Sigmoid colon (tissue), 7 donors: ENCODE data around the gene EIF3F. TPM values are rescaled to one million over a fixed set of nuclear protein-coding genes. Genes with fewer than 3 reads are reported as not detected.

Experiments used
- DNase-seq: peaks from one replicate; pipeline ENCODE4 v3.0.0-alpha.2; 2019
- H3K27ac ChIP-seq, 4 donors: fragments of 200-600 bp; sonication (generic); one replicate each; pipeline ENCODE4 v1.5.1; 2016 to 2019; ENCODE audit warnings: mild to moderate bottlenecking in 1 of 4
- H3K27me3 ChIP-seq, 3 donors: fragments of 200-600 bp; sonication (generic); one replicate each; pipeline ENCODE4 v1.5.1; 2019; ENCODE audit warnings: mild to moderate bottlenecking in 1 of 3
- H3K36me3 ChIP-seq, 4 donors: fragments of 200-600 bp; sonication (generic); one replicate each; pipeline ENCODE4 v1.5.1; 2016 to 2019
- H3K4me1 ChIP-seq, 4 donors: fragments of 200-600 bp; sonication (generic); one replicate each; pipeline ENCODE4 v1.5.1; 2017 to 2019
- H3K4me3 ChIP-seq, 4 donors: fragments of 200-600 bp; sonication (generic); one replicate each; pipeline ENCODE4 v1.5.1; 2017 to 2019; ENCODE audit warnings: mild to moderate bottlenecking in 2 of 4, moderate library complexity in 1 of 4
- H3K9me3 ChIP-seq, 4 donors: fragments of 200-600 bp in 3 of 4; sonication (generic) in 3 of 4; one replicate each; pipeline versions ENCODE4 v1.5.1 to v1.6.1; 2013 to 2019
- EP300 ChIP-seq, 4 donors: sonication (generic); formaldehyde crosslinking; IDR thresholded peaks; one replicate each; pipeline ENCODE4 v1.6.1; 2017; ENCODE audit warnings: antibody characterized with exemption in 4 of 4
- POLR2A ChIP-seq, 2 donors: fragments of 450-650 bp; IDR thresholded peaks; one replicate each; pipeline ENCODE4 v1.6.1; 2016; ENCODE audit warnings: antibody characterized with exemption in 2 of 2, mild to moderate bottlenecking in 2 of 2, moderate library complexity in 2 of 2
- POLR2AphosphoS5 ChIP-seq, 4 donors: sonication (generic); formaldehyde crosslinking; IDR thresholded peaks; one replicate each; pipeline ENCODE4 v1.6.1; 2017; ENCODE audit warnings: antibody characterized with exemption in 4 of 4
- WGBS, 2 donors: extraction: QIAGEN DNeasy Blood & Tissue Kit; methylation state at CpG; one replicate each; pipeline ENCODE4 v1.1.7; 2013; 5-methylcytosine and 5-hydroxymethylcytosine counted together
- intact Hi-C: fragments of 100-400 bp; cut with DNase I; formaldehyde crosslinking; loops from one replicate; pipeline ENCODE4 v1.15.1; 2023
- polyA plus RNA-seq, 3 donors: library from polyadenylated mRNA; stranded (reverse); fragments of 200-250 nt; gene quantifications; one replicate each; pipeline ENCODE4 v1.2.3, GENCODE V29; 2013
- total RNA-seq, 4 donors: library from RNA; depleted of rRNA; stranded (reverse); fragments of >200 nt; gene quantifications; one replicate each; pipeline ENCODE4 v1.1.0, GENCODE V29; 2016
- TF ChIP-seq, protein P1 (sequence below), 4 experiments: fragments of 450-650 bp in 3 of 4; fragments of 200-600 bp in 1 of 4; IDR thresholded peaks; one replicate each; pipeline ENCODE4 v1.5.1; 2016 to 2019; ENCODE audit warnings: antibody characterized with exemption in 4 of 4, mild to moderate bottlenecking in 3 of 4, moderate library complexity in 2 of 4
- donor health status: healthy with polysubstance abuse.
- donor health status: Bipolar disorder and iron deficiency.
- donor health status: healthy.

The EIF3F gene
- total and polyA plus RNA-seq, 7 donors, result 192 to 540 (median 233) TPM

DNA sequence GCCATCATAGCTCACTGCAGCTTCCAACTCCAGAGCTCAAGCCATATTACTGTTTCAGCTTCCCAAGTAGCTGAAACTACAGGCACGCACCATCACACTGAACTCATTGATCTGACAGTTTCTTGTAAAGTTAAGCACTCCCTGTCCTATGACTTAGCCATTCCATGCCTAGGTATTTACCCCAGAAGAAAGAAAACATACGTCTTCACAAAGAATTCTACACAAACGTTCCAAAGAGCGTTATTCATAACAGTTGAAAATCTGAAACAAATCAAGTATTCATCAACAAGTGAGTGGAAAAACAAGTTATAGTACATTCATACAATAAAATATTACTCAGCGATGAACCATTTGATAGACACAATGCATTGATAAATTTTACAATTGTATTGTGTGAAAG lies 14.1 kb upstream of the EIF3F start:
- no peak overlapping the region for H3K27ac ChIP-seq
- WGBS, 2 donors, result 87 to 89% methylated on average over 5 of the region's 5 CpGs

DNA sequence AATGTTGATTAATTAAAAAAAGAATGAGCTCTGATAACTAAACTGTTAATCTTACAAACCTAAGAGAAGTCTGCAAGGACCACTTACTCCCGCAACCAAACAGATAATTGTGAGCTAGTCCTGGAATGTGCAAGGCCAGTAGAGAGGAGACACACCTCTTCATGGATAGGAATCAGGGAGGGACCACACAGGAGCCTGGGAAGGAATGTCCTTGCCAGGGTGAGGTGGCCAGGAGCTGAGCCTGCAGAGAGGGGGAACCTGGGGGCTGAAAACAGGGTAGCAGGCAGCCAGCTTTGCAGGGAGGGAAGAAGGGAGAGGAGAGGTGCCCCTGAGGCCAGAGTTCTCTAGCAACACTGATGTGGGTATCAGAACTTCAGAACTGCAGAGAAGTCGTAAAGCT lies 12.5 kb upstream of the EIF3F start:
- Histone ChIP-seq H3K4me1 (no peaks in the 10 kb centered on the region), H3K9me3 (no peaks in the 10 kb centered on the region), H3K36me3 (no peaks in the 10 kb centered on the region), H3K4me3 (no peak overlapping the region), H3K27me3 (no peaks in the 10 kb centered on the region), H3K27ac (no peak overlapping the region)
- TF ChIP-seq, protein P1, sequence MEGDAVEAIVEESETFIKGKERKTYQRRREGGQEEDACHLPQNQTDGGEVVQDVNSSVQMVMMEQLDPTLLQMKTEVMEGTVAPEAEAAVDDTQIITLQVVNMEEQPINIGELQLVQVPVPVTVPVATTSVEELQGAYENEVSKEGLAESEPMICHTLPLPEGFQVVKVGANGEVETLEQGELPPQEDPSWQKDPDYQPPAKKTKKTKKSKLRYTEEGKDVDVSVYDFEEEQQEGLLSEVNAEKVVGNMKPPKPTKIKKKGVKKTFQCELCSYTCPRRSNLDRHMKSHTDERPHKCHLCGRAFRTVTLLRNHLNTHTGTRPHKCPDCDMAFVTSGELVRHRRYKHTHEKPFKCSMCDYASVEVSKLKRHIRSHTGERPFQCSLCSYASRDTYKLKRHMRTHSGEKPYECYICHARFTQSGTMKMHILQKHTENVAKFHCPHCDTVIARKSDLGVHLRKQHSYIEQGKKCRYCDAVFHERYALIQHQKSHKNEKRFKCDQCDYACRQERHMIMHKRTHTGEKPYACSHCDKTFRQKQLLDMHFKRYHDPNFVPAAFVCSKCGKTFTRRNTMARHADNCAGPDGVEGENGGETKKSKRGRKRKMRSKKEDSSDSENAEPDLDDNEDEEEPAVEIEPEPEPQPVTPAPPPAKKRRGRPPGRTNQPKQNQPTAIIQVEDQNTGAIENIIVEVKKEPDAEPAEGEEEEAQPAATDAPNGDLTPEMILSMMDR (IDR thresholded peaks at IDR 0.05), result no peak
- TF ChIP-seq POLR2A (IDR thresholded peaks at IDR 0.05), result no peak
- TF ChIP-seq POLR2AphosphoS5 (IDR thresholded peaks at IDR 0.05), result no peak
- TF ChIP-seq EP300 (IDR thresholded peaks at IDR 0.05), result no peak
- no peak for DNase-seq
- intact Hi-C loops, result no loop called here
- 83 to 92% methylated on average over 2 of the region's 2 CpGs for WGBS, 2 donors

More for the DNA sequence above, 14.1 kb upstream of the EIF3F start:
- H3K4me3 ChIP-seq, result no peak overlapping the region
- H3K27me3 ChIP-seq, result no peaks in the 10 kb centered on the region
- intact Hi-C loops, result no loop called here
- no peaks in the 10 kb centered on the region for H3K4me1 ChIP-seq
- no peaks in the 10 kb centered on the region for H3K9me3 ChIP-seq
- DNase-seq, result no peak
- H3K36me3 ChIP-seq, result no peaks in the 10 kb centered on the region
- TF ChIP-seq POLR2A (IDR thresholded peaks at IDR 0.05), result no peak
- TF ChIP-seq EP300 (IDR thresholded peaks at IDR 0.05), result no peak
- no peak for TF ChIP-seq POLR2AphosphoS5 (IDR thresholded peaks at IDR 0.05)
- TF ChIP-seq, protein P1 (IDR thresholded peaks at IDR 0.05), result no peak

DNA sequence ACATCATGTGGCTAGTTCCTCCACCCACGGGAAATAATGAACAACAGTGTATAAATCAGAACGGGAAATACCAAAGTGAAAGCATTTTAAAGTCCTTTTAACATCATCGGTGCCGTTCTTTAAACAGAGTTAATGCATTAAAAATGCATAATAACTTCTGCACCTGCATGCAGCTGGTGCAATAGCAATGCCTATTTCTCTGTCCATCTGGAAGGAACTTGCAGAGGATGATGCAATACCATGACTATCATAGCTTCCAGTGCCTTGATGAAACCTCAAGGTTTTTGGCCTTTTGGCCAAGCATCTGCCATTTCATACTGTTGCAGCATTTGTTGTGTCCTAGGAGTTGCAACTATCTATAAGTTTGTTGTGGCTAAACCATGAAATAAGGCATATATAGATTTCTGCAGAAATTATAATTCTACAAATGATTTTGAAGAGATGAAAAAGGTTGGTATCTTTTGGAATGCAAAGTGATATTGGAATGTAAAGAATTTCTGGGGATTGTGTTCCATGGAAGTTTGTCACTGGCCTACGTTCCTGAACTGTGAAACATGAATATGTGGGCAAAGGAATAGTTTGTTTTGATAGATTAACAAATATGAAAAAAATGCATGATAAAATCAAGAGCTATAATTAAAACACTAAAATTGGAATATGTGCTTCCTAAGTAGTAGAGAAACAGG lies 9.8 kb upstream of the EIF3F start:
- no peak overlapping the region for H3K4me3 ChIP-seq

DNA sequence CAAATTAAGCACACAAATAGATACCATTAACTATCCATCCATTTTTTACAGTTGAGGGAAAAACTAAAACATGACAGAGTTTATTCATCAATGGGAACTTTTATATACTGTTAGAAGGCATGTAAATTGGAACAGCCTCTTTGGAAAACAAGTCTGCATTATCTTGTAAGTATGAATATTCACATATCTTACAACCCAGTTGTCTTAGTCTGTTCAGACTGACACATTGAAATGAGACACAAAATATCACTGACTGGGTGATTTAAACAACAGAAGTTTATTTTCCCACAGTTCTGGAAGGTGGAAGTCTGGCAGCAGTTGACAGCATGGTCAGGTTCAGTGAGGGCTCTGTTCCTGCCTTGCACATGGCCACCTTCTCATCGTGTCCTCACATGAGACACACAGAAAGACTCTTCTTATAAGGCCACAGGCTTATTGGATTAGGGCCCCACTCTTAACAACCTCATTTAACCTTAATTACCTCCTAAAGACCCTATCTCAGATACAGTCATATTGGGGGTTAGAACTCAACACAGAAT lies 5.4 kb upstream of the EIF3F start:
- no peaks in the 10 kb centered on the region for H3K36me3 ChIP-seq
- H3K27ac ChIP-seq, result no peak overlapping the region
- WGBS, 2 donors, result 70 to 71% methylated on average over 1 of the region's 1 CpG
- H3K9me3 ChIP-seq, result no peaks in the 10 kb centered on the region
- TF ChIP-seq EP300 (IDR thresholded peaks at IDR 0.05) (no peak), POLR2AphosphoS5 (IDR thresholded peaks at IDR 0.05) (no peak), POLR2A (IDR thresholded peaks at IDR 0.05) (no peak)
- TF ChIP-seq, protein P1 (IDR thresholded peaks at IDR 0.05), result no peak
- DNase-seq, result no peak
- peaks cover 0 to 7% (median 0%) of the 10 kb centered on the region in 4 donors for H3K4me1 ChIP-seq
- intact Hi-C loops, result no loop called here
- no peak overlapping the region for H3K4me3 ChIP-seq
- H3K27me3 ChIP-seq, result no peaks in the 10 kb centered on the region

More for the DNA sequence above, 9.8 kb upstream of the EIF3F start:
- Histone ChIP-seq H3K4me1 (no peaks in the 10 kb centered on the region), H3K36me3 (no peaks in the 10 kb centered on the region), H3K27ac (no peak overlapping the region), H3K27me3 (no peaks in the 10 kb centered on the region), H3K9me3 (no peaks in the 10 kb centered on the region)
- 62 to 69% methylated on average over 5 of the region's 5 CpGs for WGBS, 2 donors
- intact Hi-C loops, result no loop called here
- no peak for DNase-seq
- TF ChIP-seq POLR2AphosphoS5 (IDR thresholded peaks at IDR 0.05) (no peak), EP300 (IDR thresholded peaks at IDR 0.05) (no peak), POLR2A (IDR thresholded peaks at IDR 0.05) (no peak)
- TF ChIP-seq, protein P1 (IDR thresholded peaks at IDR 0.05), result no peak
